H7 (cell line): Measurements from ENCODE around the gene MICAL2. TPM values are rescaled to one million over a fixed set of nuclear protein-coding genes. Genes with fewer than 3 reads are reported as not detected.

Experiments used
- DNase-seq: peaks from one replicate; pipeline ENCODE4 v3.0.0; 2012
- H3K27me3 ChIP-seq: 2 replicates; pipeline ENCODE4 v1.6.0; 2011; ENCODE audit warnings: mild to moderate bottlenecking, low read length; ENCODE audit not compliant: control insufficient read depth, insufficient read depth
- H3K36me3 ChIP-seq: replicated peaks from 2 replicates; pipeline ENCODE4 v1.5.1; 2011; ENCODE audit warnings: low read length; ENCODE audit not compliant: control insufficient read depth, insufficient read depth
- H3K4me3 ChIP-seq: 2 replicates; pipeline ENCODE4 v1.5.1; 2011; ENCODE audit warnings: low read depth, mild to moderate bottlenecking, control low read depth, low read length, moderate library complexity; ENCODE audit not compliant: insufficient read depth
- total RNA-seq: library from RNA; depleted of rRNA; stranded (reverse); fragments of >200 nt; shearing (Covaris generic); gene quantifications from 2 replicates; pipeline ENCODE4 v1.2.3, GENCODE V29; 2014

The MICAL2 gene
- total RNA-seq, 1 experiment from 2014 or later = 0.83 TPM

DNA sequence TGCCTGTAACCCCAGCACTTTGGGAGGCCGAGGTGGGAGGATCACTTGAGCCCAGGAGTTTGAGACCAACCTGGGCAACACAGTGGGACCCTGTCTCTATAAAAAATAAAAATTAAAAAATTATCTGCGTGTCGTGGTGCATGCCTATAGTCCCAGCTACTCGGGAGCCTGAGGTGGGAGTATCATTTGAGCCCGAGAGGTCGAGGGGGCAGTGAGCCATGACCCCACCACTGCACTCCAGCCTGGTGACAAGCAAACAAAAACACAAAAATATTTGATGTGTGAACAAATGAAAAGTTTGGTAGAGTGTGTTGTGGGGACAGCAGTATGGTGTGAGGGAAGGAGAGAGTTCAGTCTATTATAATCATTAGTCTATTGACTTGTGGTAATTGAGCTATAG is 176.2 kb downstream of the MICAL2 start:
- Histone ChIP-seq H3K27me3 (no peaks in the 10 kb centered on the region), H3K36me3 (no peaks in the 10 kb centered on the region), H3K4me3 (no peak overlapping the region)
- no peak for DNase-seq

DNA sequence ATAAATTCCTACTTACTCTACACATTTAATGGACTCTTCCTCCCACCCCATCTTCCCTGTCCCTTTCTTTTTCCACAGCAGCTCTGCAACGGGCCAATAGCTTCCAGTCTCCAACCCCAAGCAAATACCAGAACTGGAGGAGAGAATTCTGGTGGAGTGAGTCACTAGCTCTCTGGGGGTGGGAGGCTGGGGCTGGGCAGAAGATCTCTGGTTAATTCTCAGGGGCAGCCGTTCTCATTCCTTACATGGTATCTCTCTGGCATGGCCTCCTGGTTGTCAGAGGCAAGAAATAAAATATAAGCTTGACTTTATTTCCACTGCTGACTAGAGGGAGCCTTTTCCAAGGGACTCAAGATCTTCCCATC is 176.6 kb downstream of the MICAL2 start:
- H3K4me3 ChIP-seq = no peak overlapping the region
- H3K36me3 ChIP-seq = no peaks in the 10 kb centered on the region
- H3K27me3 ChIP-seq = no peaks in the 10 kb centered on the region
- no peak for DNase-seq

- Histone ChIP-seq H3K27me3 (no peaks in the 10 kb centered on the region), H3K4me3 (no peak overlapping the region), H3K36me3 (no peaks in the 10 kb centered on the region)
- peak; percentile 85 for DNase-seq
Measured at GRCh38 chr11:12287374-12288211, 177.2 kb downstream of the MICAL2 start.

GRCh38 chr11:12288212-12288930 is 178.0 kb downstream of the MICAL2 start:
- no peak overlapping the region for H3K4me3 ChIP-seq
- peak; percentile 94 for DNase-seq
- H3K36me3 ChIP-seq = no peaks in the 10 kb centered on the region
- H3K27me3 ChIP-seq = no peaks in the 10 kb centered on the region

DNA sequence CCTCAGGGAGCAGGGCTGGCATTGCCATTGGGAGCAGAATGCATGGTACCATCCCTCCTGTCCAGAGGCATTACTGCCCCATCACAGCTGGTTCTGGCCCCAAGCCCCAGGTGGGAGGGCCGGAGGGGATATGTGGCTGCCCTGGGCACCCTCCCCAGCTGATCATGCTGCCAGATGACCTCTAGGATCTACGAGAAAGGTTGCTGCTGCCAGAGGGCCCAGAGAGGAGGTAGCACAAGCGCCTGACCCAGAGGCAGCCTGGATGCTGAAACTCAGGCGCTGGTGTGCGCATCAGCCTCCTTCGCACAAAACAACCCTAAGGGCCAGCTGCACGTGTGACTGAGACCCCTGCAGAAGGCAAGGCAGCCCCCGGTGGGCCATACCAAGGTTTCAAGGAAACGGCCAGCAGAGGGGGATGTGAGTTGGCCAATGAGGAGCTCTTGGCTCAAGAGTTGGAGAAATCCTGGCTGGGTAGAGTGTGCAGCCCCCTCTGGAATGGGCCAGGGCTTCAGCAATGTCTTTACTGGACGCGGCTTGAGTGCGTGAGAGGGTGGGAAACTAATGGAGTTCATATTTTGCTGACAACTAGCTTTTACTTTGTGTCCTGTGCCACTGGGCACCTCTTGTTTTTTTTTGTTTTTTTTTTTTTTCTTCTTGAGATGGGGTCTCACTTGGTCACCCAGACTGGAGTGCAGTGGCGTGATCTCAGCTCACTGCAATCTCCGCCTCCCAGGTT is 178.7 kb downstream of the MICAL2 start:
- H3K36me3 ChIP-seq = no peaks in the 10 kb centered on the region
- H3K4me3 ChIP-seq = no peak overlapping the region
- H3K27me3 ChIP-seq = no peaks in the 10 kb centered on the region
- no peak for DNase-seq

- no peaks in the 10 kb centered on the region for H3K36me3 ChIP-seq
- H3K27me3 ChIP-seq = no peaks in the 10 kb centered on the region
- no peak overlapping the region for H3K4me3 ChIP-seq
- no peak for DNase-seq
Measured at GRCh38 chr11:12289667-12290476, 179.5 kb downstream of the MICAL2 start.

GRCh38 chr11:12290477-12290922 is 180.1 kb downstream of the MICAL2 start:
- no peak for DNase-seq
- Histone ChIP-seq H3K27me3 (no peaks in the 10 kb centered on the region), H3K4me3 (no peak overlapping the region), H3K36me3 (no peaks in the 10 kb centered on the region)

GRCh38 chr11:12291313-12291712 is 180.9 kb downstream of the MICAL2 start:
- no peaks in the 10 kb centered on the region for H3K36me3 ChIP-seq
- H3K27me3 ChIP-seq = no peaks in the 10 kb centered on the region
- no peak overlapping the region for H3K4me3 ChIP-seq
- DNase-seq = no peak

DNA sequence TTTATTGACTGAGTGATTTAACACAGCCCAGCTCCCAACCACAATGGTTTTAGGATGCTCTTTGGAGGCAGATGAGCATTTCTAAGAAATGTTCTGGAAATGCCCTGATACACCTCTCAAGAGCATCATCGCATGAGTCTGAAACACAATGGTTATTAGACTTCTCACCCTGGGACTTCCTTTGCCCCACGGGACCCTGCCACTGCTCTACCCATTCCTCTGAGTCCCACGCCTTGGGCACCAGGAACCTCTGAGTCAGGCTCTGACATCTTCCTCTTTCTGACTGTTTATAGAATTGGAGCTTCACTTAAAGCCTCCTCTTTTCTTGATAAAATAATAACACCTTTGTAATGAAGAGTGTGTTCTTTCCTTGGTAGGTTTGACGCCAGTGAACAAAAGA is 181.4 kb downstream of the MICAL2 start:
- Histone ChIP-seq H3K36me3 (no peaks in the 10 kb centered on the region), H3K4me3 (no peak overlapping the region), H3K27me3 (no peaks in the 10 kb centered on the region)
- DNase-seq = no peak

DNA sequence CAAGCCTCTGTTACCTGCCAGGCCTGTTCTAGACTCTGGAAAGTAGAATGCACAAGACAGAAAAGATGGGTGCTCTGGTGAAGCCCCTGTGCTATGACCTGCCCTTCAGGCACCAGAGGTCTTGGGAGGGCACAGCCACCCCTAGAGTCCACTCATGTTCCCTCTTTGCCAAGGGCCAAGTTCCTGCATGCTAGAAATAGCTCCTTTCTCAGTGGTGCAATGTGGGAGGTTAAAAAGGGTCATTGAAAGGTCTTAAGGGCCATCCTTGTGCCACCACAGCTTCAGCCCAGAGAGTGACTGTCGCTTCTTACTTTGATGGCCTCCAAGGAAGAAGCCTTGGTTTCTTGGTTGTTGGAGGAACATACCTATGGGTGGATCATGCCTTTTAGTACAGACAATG is 182.4 kb downstream of the MICAL2 start:
- Histone ChIP-seq H3K4me3 (no peak overlapping the region), H3K27me3 (no peaks in the 10 kb centered on the region), H3K36me3 (no peaks in the 10 kb centered on the region)
- no peak for DNase-seq

DNA sequence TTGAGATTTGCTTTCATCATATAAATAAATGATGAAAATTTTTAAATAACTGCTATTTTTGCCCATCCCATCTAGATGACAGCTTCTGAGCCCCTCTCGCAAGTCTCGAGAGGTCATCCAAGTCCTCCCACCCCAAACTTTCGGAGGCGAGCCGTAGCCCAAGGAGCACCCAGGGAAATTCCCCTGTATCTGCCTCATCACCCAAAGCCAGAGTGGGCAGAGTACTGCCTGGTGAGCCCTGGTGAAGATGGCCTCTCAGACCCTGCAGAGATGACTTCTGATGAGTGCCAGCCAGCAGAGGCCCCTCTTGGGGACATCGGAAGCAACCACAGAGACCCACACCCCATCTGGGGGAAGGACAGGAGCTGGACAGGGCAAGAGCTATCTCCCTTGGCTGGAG is 183.1 kb downstream of the MICAL2 start:
- DNase-seq = no peak
- H3K4me3 ChIP-seq = no peak overlapping the region
- H3K27me3 ChIP-seq = no peaks in the 10 kb centered on the region
- H3K36me3 ChIP-seq = no peaks in the 10 kb centered on the region

GRCh38 chr11:12294613-12295012 is 184.2 kb downstream of the MICAL2 start:
- H3K27me3 ChIP-seq = no peaks in the 10 kb centered on the region
- DNase-seq = no peak
- no peaks in the 10 kb centered on the region for H3K36me3 ChIP-seq
- H3K4me3 ChIP-seq = no peak overlapping the region

GRCh38 chr11:12295943-12296342 is 185.6 kb downstream of the MICAL2 start:
- no peak for DNase-seq
- H3K4me3 ChIP-seq = no peak overlapping the region
- no peaks in the 10 kb centered on the region for H3K27me3 ChIP-seq
- H3K36me3 ChIP-seq = no peaks in the 10 kb centered on the region

DNA sequence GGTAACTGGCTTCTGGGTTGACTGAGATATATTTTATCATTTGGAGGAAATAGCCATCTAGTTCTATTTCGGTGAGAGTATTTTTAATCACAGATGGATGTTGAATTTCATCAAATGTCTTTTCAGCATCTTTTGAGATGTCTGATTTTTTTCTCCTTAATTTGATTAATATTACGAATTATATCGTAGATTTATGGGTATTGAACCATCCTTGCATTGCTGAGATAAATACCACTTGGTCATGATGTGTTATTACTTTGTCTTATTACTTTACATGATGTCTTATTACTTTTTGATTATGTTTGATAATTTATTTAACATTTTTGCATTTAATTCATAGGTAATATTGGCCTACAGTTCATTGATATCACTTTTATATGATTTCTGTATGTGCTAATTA is 188.2 kb downstream of the MICAL2 start:
- no peak for DNase-seq
- no peak overlapping the region for H3K4me3 ChIP-seq
- no peaks in the 10 kb centered on the region for H3K36me3 ChIP-seq
- H3K27me3 ChIP-seq = no peaks in the 10 kb centered on the region
